Muscle layer of colon (tissue), 2 donors: ENCODE data around the gene SYF2.
"Not testable (repeated sequence)": the region's sequence is repeated elsewhere in the genome, so short reads cannot be mapped to it uniquely, and the experiment has no call there.

Experiments
- H3K27ac ChIP-seq: one replicate; pipeline ENCODE4 v1.7.0; 2013; ENCODE audit warnings: low read depth, mild to moderate bottlenecking, low read length, moderate library complexity
- H3K27me3 ChIP-seq, 2 donors: one replicate each; pipeline ENCODE4 v1.7.0; 2013; ENCODE audit warnings: low read length in 2 of 2, mild to moderate bottlenecking in 2 of 2; ENCODE audit not compliant: insufficient read depth in 2 of 2, control insufficient read depth in 1 of 2
- H3K36me3 ChIP-seq: one replicate; pipeline ENCODE4 v1.7.0; 2013; ENCODE audit warnings: mild to moderate bottlenecking, low read length; ENCODE audit not compliant: insufficient read depth
- H3K4me1 ChIP-seq: one replicate; pipeline ENCODE4 v1.7.0; 2013; ENCODE audit warnings: mild to moderate bottlenecking, low read length; ENCODE audit not compliant: insufficient read depth
- H3K4me3 ChIP-seq, 2 donors: one replicate each; pipeline ENCODE4 v1.7.0; 2013; ENCODE audit warnings: low read length in 2 of 2, low read depth in 1 of 2, mild to moderate bottlenecking in 1 of 2, moderate library complexity in 1 of 2
- H3K9ac ChIP-seq: one replicate; pipeline ENCODE4 v1.7.0; 2013; ENCODE audit warnings: low read length
- H3K9me3 ChIP-seq: one replicate; pipeline ENCODE4 v1.7.0; 2013; ENCODE audit warnings: mild to moderate bottlenecking, low read length
- donor health status: abdominal sarcoma.
- donor health status: Adenocarcinoma of cecum.

SYF2 gene

GRCh38 chr1:25243907-25244306 lies 11.6 kb upstream of the SYF2 start:
- H3K9ac ChIP-seq, result no peak overlapping the region
- peaks cover 38% of the 10 kb centered on the region for H3K4me1 ChIP-seq
- H3K36me3 ChIP-seq, result peaks cover 31% of the 10 kb centered on the region
- no peaks in the 10 kb centered on the region for H3K9me3 ChIP-seq
- no peak overlapping the region for H3K4me3 ChIP-seq
- no peak overlapping the region for H3K27ac ChIP-seq
- no peaks in the 10 kb centered on the region for H3K27me3 ChIP-seq

GRCh38 chr1:25239681-25240541 lies 7.6 kb upstream of the SYF2 start:
- H3K4me1 ChIP-seq, result peaks cover 17% of the 10 kb centered on the region
- H3K27me3 ChIP-seq, result no peaks in the 10 kb centered on the region
- peak overlapping the region; percentile 67 for H3K9ac ChIP-seq
- peak overlapping the region; percentile 96 for H3K27ac ChIP-seq
- H3K9me3 ChIP-seq, result no peaks in the 10 kb centered on the region
- peaks cover 28% of the 10 kb centered on the region for H3K36me3 ChIP-seq
- H3K4me3 ChIP-seq, result peak overlapping the region; percentile 73 to 85

GRCh38 chr1:25238046-25238445 lies 5.7 kb upstream of the SYF2 start:
- no peak overlapping the region for H3K4me3 ChIP-seq
- no peaks in the 10 kb centered on the region for H3K9me3 ChIP-seq
- peaks cover 15% of the 10 kb centered on the region for H3K4me1 ChIP-seq
- H3K9ac ChIP-seq, result no peak overlapping the region
- H3K27me3 ChIP-seq, result no peaks in the 10 kb centered on the region
- H3K36me3 ChIP-seq, result peaks cover 9% of the 10 kb centered on the region
- H3K27ac ChIP-seq, result no peak overlapping the region

GRCh38 chr1:25236261-25236660 lies 4.0 kb upstream of the SYF2 start:
- not testable (repeated sequence) for H3K4me3 ChIP-seq, H3K9ac ChIP-seq, H3K36me3 ChIP-seq, H3K9me3 ChIP-seq, H3K27ac ChIP-seq, H3K27me3 ChIP-seq
- H3K4me1 ChIP-seq, result peaks cover 23% of the 10 kb centered on the region

GRCh38 chr1:25235411-25235810 lies 3.1 kb upstream of the SYF2 start:
- not testable (repeated sequence) for H3K36me3 ChIP-seq, H3K4me3 ChIP-seq, H3K9ac ChIP-seq, H3K9me3 ChIP-seq, H3K27me3 ChIP-seq, H3K27ac ChIP-seq
- peaks cover 21% of the 10 kb centered on the region for H3K4me1 ChIP-seq

DNA sequence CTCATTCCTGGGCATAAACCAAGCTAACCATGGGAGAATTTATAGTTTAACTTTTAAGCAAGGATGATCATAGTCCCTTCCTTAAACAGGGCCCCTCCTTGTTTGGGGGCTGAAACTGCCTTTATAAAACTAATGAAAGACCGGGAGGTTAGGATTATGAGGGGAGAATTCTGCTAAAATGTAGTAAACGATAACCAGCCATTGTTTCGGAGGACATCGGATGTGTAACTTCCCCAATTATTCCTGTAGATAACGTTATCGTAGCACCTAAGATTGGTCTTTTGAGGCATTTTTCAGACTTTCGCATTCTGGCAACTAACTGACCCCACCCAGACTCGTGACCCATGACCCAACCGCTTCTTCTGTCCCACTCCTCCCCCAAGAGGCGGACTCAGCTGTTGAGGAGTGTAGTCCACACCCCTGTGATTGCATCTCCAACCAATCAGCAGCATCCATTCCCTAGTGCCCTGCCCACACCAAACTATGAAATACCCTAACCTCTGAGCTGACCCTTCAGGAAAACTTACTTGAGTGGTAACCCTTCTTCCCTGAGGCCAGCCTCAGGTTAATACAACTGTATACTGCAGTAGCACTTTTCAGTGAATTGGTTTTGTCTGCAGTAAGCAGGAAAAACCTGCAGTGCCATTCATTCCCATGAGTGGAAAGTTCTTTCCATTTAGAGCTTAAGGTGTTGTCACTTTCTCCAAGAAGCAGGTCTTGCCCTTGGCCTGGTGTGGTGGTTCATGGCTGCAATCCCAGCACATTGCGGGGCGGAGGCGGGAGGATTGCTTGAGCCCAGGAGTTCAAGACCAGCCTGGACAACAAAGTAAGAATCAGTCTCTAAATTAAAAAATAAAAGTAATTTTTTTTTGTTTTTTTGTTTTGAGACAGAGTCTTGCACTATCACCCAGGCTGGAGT lies 823 bp upstream of the SYF2 start:
- H3K4me3 ChIP-seq, result peak overlapping the region; percentile 95 to 96
- peaks cover 27% of the 10 kb centered on the region for H3K36me3 ChIP-seq
- no peaks in the 10 kb centered on the region for H3K27me3 ChIP-seq
- H3K4me1 ChIP-seq, result peaks cover 22% of the 10 kb centered on the region
- peak overlapping the region; percentile 100 for H3K27ac ChIP-seq
- no peaks in the 10 kb centered on the region for H3K9me3 ChIP-seq
- peak overlapping the region; percentile 98 for H3K9ac ChIP-seq

- Histone ChIP-seq H3K27me3 (no peaks in the 10 kb centered on the region), H3K36me3 (peaks cover 59% of the 10 kb centered on the region), H3K4me3 (no peak overlapping the region), H3K9ac (no peak overlapping the region), H3K27ac (no peak overlapping the region), H3K9me3 (no peaks in the 10 kb centered on the region), H3K4me1 (no peaks in the 10 kb centered on the region)
These were observed 8.8 kb downstream of the SYF2 start for GRCh38 chr1:25223471-25223870.

DNA sequence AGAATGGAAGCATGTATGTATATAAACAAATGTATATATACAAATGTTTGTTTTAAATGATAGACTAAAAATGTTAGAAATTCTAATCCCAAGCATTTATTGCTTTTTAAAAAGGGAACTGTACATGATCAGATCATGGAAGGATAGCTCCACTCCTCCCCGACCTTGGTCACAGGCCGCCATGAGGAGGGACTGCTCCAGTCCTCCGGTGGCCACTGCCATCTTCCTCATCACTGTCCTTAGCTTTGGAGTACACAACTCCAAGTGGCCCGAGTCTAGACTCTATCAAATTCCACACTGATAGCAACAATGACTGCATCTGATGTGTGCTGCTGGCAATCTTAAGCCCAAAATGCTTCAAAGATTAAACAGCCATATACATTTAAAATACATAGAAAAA lies 9.7 kb downstream of the SYF2 start:
- no peaks in the 10 kb centered on the region for H3K9me3 ChIP-seq
- no peak overlapping the region for H3K9ac ChIP-seq
- H3K27ac ChIP-seq, result no peak overlapping the region
- H3K4me3 ChIP-seq, result no peak overlapping the region
- H3K36me3 ChIP-seq, result peaks cover 51% of the 10 kb centered on the region
- H3K27me3 ChIP-seq, result no peaks in the 10 kb centered on the region
- no peaks in the 10 kb centered on the region for H3K4me1 ChIP-seq

DNA sequence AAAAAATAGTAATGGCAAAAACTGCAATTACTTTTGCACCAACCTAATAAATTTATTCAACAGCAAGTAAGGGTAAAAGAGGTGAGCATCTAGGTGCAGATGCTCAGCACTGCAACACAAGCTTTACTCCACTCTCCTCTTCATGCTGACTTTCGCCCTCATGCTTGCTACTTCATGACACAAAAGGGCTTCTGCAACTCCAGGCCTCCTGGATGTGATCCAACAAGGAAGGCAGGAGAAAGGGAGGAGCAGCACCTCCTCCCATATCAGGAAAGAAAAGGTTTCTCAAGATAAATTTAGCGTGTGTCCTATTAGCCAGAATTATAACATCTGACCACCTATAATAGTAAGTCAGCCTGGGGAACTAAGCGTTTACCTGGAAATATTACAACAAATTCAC lies 11.6 kb downstream of the SYF2 start:
- Histone ChIP-seq H3K4me3 (no peak overlapping the region), H3K9me3 (no peaks in the 10 kb centered on the region), H3K4me1 (no peaks in the 10 kb centered on the region), H3K9ac (no peak overlapping the region), H3K36me3 (peaks cover 39% of the 10 kb centered on the region), H3K27me3 (no peaks in the 10 kb centered on the region), H3K27ac (no peak overlapping the region)

- H3K9me3 ChIP-seq, result no peaks in the 10 kb centered on the region
- H3K9ac ChIP-seq, result no peak overlapping the region
- H3K4me1 ChIP-seq, result no peaks in the 10 kb centered on the region
- H3K4me3 ChIP-seq, result no peak overlapping the region
- no peak overlapping the region for H3K27ac ChIP-seq
- H3K27me3 ChIP-seq, result no peaks in the 10 kb centered on the region
- peaks cover 34% of the 10 kb centered on the region for H3K36me3 ChIP-seq
These were observed 12.5 kb downstream of the SYF2 start for GRCh38 chr1:25219661-25220251.

DNA sequence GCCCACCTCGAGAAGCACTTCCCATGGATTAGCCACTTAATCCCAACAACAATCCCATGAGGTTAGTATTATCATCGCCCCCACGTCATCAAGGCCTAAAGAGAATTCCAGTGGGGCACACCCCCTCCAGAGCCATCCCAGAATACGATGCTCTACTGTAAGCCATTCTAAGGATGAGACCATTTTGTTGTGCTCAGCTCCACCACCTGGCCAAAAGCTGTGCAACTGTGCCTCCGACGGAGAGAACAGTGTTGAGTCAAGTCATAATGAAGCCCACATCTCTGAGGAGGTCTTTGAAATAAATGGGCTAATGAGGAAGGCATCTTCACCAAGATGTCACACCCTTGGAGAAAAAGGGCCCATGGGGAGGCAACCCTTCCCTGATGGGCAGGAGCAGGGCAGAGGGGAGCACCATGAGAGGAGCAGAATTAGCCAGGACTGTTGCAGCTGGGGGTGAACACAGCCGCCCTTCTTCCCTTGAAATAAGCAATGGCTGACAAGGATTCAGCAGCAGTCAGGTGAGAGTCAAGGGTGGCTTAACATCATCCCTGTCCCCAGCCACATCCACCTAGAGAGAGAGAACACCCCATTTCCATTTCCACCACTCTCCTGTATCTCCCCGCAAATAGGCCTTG lies 14.6 kb downstream of the SYF2 start:
- Histone ChIP-seq H3K27ac (no peak overlapping the region), H3K9ac (no peak overlapping the region), H3K4me3 (no peak overlapping the region), H3K27me3 (no peaks in the 10 kb centered on the region), H3K36me3 (peaks cover 17% of the 10 kb centered on the region), H3K4me1 (no peaks in the 10 kb centered on the region), H3K9me3 (no peaks in the 10 kb centered on the region)
